ENCODE measurements around the gene LILRB2.
"Not testable (repeated sequence)": the region's sequence is repeated elsewhere in the genome, so short reads cannot be mapped to it uniquely, and the experiment has no call there.

LILRB2 gene

DNA sequence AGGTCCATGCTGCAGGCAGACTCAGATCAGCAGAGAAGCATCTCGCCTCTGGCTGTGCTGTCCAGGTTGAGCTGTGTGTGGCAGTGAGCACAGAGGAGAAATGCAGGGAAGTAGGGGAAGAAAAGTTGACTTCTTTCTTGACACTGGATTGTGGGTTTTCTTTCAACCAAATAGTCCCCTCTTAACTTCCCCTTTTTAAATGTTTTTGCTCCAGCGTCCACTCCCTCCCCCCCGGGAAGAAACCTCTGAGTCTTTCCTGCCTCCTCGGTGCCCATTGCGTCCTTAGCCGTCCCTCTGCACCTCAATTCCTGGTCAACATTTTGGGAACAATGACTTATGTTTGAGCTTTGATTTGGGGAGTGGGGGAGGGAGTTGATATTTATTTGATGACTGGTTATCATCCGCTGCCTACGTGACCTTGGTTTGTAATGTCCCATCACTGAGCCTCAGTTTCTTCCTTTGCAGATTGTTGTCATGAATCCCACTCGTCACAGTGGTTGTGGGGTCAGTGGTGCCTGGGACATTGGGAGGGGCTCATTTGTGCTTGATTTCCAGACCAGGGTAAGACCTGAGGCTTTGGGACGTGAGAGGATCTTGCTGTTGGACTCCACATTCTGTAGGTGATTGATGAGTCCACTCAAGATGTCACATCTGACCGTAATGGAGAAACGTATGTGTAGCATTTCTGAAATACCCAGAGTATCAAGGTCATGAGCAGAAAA, at the start of gene LILRB2:
LILRB2 (minus strand) TSS at position 104 of the 722 bp plus-strand sequence. CDS start 614 bp downstream, outside the sequence.
- no peak for DNase-seq

DNA sequence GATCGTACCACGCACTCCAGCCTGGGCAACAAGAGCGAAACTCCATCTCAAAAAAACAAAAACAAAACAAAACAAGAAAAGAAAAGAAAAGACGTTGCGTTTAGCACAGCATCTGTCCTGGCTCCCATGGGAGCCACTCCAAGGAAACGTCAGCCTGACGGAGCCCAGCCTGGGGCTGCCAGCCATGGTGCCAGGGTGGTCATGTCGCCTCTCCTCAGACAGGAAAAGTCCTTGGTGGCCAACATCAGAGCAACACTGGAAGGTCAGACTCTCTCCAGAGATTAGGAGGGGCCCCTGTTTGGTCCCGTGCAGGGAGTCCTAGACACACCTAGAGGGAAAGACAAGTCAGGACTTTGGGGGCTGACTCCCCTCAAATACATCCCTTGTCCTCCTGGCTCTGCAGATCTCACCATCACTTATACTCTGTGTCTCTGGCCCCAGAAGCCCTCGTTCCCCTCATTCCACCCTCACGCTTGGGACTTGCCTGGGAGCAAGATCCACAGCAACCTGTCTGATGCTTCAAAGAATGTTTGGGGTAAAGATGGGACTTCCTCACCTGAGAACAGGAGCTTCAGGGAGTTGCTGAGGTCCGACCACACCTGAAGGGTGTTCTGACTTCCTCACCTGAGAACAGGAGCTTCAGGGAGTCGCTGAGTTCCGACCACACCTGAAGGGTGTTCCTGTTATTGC, 48.7 kb upstream of the LILRB2 start:
- DNase-seq = no peak

DNA sequence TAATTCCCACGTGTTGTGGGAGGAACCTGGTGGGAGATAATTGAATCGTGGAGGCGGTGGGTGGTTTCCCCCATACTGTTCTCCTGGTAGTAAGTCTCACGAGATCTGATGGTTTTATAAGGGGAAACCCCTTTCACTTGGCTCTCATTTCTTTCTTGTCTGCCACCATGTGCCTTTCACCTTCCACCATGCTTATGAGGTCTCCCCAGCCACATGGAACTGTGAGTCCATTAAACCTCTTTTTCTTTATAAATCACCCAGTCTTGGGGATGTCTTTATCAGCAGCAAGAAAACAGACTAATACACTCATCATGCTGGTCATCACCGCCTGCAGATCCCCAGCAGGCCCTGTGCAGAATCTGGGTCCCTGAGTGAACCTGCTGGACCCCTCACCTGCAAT, 47.9 kb upstream of the LILRB2 start:
- not testable (repeated sequence) for DNase-seq

DNA sequence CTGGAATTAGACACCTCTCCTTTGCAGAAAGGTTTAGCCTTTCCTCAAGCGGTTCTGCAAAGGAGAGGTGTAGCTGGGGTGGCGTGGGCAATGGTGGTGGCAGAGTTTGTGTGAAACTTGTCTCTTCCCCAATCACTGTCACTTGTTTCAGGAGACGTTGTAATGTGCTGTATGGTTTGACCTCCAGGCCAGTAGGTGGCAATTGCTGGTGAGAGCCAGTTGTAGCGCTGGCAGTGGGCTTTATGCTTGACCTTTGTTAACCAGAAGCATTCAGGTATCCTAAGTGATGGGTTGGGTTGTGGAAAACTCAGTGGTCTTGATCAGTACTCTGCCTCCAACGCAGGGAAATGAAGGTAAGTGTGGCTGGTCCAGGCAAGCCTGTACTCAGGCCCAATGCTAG, 44.7 kb upstream of the LILRB2 start:
- no peak for DNase-seq

DNA sequence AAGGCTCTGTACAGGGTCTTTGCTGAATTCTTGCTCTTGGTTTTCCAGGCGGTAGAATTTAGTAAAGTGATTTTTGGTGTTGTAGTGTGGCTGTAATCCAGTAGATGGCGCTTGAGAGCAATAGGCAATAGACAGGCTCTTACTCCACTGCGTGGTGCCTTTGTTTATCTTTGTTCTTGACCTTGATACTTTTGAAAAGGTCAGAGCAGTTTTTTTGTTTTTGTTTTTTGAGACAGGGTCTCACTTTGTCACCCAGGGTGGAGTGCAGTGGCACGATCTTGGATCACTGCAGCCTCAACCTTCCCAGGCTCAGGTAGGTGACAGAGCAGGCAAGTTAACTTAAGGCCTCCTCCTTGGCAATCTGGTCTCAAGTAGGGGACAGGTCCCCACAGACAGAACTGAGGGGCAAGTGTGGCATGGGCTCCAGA, 44.3 kb upstream of the LILRB2 start:
- peak; percentile 51 for DNase-seq

DNA sequence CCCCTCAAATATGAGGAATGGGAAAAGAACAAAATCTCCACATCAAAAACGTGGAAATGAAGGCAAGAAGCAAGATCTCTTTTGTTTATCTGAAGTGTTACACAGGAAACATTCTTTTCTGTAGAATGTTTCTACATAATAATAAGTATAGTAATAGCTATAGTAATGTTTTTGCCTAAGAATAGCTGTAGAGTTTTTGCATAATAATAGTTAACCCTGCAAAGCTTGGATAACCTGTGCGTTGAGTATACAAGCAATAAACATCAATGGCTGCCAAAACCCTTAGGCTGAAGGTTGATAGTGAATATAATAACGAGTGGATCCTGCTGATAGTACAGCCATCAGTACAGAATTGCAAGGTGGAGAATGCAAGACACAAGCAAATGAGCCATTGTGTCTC, 43.2 kb upstream of the LILRB2 start:
- no peak for DNase-seq

DNA sequence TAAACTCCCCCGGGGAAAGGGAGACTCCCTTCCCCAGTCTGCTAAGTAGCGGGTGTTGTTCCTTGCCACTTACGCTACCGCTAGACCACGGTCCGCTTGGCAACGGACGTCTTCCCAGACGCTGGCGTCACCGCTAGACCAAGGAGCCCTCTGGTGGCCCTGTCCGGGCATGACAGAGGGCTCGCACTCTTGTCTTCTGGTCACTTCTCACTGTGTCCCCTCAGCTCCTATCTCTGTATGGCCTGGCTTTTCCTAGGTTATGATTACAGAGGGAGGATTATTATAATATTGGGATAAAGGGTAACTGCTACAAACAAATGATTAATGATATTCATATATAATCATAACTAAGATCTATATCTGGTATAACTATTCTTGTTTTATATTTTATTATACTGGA, 42.0 kb upstream of the LILRB2 start:
- DNase-seq = not testable (repeated sequence)

DNA sequence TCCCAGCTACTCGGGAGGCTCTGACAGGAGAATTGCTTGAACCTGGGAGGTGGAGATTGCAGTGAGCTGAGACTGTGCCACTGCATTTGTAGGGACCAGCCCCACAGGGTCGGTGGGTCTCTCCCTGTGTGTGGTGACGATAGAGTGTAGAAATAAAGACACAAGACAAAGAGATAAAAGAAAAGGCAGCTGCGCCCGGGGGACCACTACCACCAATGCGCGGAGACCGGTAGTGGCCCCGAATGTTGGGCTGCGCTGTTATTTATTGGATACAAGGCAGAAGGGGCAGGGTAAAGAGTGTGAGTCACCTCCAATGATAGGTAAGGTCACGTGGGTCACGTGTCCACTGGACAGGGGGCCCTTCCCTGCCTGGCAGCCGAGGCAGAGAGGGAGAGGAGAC, 41.4 kb upstream of the LILRB2 start:
- not testable (repeated sequence) for DNase-seq

DNA sequence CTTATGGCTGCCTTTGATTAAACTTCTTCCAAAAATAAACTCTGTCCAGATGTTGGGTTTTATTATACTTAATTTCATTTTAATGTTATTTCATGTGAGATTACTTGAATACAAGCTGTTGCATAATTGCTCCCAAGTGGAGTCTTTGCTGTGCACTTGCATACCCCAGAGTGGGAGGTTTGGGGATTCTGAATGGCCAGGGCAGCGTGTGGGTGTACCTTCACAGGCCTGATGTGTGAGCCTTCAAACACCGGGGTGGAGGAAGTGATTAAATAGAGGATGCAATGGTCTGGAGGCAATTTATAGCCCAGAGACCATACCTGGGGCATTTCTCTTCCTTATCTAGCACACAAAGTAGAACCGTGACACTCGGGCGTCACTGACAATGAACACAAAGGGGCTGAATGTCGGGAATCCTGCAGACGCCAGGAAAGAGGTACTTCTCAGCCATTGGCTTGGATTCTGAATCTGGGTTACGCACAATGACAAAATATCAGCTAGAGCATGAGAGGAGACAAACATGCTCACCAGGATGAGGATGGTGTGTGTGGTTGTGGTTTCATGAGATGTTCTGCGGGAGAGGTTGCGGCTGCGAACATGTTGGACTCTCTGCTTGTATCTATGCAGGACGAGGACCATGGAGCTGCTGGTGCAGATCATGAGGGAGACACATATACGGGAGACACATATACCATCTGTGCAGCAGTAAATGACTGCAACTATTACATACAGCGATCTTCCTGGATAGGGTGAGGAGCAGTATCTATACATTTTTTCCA, 39.2 kb upstream of the LILRB2 start:
- DNase-seq = no peak

DNA sequence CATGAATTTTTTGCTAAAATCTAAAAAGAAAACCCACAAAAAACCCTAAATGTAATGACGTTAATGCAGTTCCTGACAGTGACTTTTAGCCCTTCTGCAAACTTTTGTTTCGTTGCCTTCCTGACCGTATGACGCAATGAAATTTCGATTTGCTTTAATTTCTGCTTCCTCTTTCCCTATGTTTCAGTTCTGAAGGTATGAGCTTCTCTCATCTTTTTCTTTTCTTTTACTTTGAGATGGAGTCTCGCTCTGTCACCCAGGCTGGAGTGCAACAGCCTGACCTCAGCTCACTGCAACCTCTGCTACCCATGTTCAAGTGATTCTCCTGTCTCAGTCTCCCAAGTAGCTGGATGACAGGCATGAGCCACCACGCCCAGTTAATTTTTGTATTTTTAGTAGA, 38.1 kb upstream of the LILRB2 start:
- DNase-seq = no peak

DNA sequence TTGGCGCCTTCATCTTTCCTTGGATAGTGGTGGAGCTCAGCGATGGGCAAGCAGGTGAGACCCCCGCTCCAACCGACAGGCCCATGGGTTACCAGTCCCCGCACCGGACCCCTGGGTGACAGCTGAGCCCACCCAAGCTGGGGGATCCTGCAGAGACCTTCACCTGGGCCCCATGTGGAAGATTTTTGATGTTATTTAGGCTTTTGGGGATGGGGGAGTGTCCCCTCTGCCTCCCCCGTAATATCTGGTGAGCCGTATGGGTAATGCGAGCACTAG, 37.0 kb upstream of the LILRB2 start:
- DNase-seq = no peak

DNA sequence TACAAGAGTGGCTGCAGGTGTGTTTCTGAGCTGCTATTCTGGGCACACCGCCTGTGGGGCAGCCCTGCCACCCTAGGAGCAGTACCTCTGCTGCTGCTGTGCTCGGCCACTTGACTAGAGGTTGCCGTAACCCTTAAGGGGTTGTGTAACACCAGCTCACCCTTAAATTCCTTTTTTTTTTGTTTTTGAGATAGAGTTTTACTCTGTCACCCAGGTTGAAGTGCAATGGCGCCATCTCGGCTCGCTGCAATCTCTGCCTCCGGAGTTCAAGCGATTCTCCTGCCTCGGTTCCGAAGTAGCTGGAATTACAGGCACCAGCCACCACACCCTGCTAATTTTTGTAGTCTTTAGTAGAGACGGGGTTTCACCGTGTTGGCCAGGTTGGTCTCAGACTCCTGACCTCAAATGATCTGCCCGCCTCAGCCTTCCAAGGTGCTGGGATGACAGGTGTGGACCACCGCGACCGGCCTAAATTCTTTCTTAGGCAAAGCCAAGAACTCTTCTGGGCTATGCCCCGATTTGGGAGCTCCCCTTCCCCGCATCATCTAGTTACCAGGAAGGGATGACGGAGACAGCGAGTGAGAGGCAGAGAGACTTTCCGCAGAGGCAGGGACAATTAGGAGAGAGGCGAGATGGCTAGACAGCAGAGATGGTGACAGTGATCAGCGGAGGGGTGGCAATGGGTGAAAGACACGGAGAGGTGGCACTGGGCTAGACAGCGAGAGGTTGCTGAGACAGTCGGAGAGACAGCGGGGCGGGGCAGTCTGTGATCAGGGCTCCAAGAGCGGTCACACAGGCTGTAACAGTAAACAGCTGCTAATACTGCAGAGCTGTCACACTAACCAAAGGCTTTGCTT, 36.4 kb upstream of the LILRB2 start:
- DNase-seq = no peak

DNA sequence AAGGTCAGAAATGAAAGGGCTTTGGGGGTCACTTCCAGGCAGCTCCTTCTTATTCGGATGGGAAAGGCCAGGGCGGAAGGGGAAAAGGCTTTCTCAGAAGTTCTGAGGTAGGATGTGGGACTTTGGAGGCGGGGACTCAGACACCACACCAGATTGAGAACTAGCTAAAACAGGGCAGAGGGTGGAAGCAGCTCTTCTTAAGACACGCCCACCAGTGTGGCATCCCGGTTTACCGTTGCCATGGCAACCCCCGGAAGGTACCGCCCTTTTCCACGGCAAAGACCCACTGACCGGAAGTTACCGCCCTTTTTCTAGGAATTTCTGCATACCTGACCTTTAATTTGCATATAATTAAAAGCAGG, 35.8 kb upstream of the LILRB2 start:
- no peak for DNase-seq

DNA sequence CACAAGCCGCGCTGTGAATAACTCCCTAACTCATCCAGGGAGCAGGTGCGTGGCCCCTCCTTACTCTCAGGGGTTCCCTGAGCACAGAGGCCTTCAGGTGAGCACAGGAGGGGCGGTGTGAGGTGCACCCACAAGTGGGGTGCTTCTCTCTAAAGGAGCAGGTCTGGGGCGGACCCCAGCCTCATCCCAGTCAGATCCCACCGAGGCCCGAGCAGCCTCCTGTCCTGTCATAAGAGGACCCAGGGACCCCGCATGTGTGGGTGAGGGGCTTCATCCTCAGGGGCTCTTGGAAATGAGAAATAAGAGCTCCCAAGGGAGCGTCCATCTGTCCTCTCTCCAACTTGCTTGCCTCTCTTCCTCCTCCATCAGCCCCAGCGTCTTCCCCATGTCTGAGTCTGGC, 35.0 kb upstream of the LILRB2 start:
- DNase-seq = no peak

DNA sequence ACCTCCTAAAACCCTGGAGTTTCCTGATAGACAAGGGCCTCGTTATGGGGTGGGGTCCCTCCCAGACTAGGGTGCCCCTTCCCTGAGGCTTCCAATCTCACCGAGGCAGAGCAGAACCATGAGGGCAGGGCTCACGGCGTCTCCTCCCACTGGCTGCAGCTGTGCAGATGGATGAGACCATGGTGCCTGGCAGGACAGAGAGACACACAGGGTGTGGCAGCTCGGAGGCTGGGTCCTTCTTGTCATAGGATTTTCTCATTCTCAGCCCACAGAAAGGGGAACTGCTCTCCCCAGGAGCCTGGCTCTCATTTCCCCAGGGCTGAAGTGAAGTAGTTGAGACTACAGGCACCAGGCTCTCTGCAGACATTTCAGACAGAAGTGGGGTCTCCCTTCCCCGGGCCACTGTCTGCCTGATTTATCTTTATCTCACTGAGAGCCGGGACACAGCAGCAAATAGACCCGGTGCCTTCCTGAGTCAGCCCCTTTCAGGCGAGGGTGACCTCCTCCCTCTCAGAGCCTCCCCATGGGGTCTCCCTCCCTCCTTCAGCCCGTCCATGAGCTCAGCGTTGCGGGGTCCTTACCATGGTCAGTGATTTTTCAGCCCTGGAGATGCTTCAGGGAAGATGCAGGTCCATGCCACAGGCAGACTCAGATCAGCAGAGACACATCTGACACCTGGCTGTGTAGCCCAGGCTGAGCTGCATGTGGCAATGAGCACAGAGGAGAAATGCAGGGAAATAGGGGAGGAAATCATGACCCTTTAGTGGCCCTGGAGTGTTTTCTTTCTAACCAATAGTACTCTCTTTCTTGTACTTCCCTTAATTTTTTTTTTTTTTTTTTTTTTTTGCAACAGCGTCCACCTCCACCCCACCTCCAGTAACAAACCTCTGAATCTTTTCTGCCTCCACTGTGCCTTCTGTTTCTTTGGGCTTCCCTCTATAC, 31.8 kb upstream of the LILRB2 start, which contains the start of gene LILRA5:
LILRA5 (minus strand) TSS at position 731 of the 942 bp plus-strand sequence; CDS start at position 584, 147 bp downstream.
- no peak for DNase-seq

DNA sequence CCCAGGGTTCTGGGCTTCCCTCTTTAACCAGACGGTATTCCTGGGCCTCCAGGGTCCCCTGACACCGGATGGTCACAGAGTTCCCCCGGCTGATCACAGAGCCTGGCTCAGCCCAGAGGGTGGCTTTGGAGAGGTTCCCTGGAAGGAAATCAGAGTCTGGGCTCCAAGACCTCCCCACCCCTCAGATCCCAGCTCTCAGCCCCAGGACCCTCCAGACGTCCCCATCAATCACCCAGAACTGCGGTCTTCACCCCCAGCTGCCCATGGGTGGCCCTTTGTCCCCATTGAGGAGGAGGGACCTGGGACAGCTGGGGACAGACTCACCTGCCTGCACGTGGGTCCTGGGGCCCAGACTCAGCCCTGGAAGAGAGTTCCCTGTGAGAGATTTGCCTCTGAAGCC, 31.1 kb upstream of the LILRB2 start:
- DNase-seq = no peak

DNA sequence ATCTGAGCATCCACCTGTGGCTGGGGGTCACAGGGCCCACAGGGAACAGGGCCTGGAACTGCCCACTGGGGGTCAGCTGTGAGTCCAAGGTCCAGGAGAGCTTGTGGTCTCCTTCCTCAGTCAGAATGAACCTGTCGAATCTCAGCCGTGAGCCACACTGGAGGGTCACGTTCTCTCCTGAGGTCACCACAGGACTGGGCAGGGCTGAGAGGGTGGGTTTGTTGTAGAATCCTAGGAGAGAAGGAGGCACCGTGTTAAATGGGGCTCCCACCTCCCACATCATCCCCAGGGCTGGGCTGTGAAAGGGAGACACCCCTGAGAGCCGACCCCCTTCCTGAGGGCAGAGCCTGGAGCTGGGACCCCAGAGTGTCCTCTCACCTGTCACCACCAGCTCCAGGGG, 30.6 kb upstream of the LILRB2 start:
- no peak for DNase-seq

DNA sequence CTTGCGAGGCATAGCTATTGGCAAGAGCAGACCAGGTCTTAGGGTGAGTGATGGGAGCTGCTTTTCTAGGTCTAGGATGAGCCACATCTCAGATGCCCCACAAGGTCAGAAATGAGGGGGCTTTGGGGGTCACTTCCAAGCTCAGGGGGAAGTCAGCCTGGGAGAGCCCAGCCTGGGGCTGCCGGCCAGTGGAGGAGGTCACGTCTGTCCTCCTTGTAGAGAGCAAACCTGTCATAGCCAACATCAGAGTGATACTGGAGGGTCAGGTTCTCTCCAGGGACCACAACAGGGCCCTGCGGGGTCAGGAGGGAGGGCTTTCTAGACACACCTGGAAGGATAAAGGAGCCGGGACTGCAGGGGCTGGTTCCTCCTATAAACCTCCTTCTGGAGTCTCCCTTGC, 29.6 kb upstream of the LILRB2 start:
- no peak for DNase-seq

DNA sequence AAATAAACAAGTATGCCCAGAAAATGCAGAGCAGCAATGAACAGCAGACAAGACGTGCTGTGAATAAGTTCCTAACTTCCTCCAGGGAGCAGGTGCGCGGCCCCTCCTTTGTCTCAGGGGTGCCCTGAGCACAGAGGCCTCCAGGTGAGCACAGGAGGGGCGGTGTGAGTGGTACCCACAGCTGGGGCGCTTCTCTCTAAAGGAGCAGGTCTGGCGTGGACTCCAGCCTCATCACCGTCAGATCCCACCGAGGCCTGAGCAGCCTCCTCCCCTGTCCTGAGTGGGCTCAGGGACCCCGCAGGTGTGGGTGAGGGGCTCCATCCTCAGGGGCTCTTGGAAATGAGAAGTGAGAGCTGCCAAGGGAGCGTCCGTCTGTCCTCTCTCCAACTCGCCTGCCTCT, 28.9 kb upstream of the LILRB2 start:
- no peak for DNase-seq

DNA sequence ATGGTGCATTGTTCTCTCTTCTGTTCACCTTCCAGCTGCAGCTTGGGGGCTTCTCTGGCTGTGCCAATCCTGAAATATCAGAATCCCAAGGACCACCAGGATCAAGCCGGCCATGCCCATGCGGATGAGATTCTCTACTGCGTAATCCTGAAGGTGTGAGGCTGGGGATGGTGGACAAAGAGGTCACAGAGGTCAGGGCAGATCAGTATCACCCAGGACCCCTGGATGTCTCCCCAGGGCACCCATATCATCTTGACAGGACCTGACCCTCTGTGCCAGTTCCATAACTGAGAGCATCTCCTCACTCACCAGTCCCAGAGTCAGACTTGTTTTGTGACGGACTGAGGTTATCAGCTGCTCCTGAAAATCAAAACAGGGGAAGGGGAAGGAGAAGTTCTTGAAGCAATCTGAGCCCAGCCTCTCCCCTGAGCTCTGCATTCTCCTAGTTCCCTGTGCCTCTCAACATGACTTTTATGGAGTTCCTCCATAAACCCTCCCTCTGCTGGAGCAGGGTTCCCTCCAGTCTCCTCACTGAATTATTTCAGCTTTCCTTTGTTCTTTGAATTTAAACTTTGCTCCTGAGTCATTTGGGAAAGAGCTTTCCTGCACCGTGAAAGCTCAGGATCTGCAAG, 26.6 kb upstream of the LILRB2 start:
- DNase-seq = no peak

DNA sequence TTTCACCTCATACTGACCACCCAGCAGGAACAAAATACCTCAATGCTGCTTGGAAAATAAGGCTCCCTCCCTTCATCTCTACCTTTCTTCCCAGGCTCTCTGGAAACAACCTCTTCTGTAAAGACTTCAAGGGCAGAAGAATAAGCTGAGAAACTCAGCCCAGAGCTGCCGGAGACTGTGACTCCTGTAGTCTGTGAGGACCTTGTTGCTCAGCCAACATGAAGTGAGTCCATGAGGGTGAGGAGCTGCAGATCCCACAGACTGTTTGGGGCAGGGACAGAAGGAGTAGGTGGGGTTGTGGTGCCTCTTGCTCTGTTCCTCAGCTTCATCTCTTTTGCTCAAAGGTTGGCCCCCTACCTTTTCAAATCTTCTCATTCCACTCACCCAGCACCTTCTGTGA, 24.2 kb upstream of the LILRB2 start:
- DNase-seq = no peak
